HG02840 (cell line): ENCODE measurements around the gene PLCB1.
A peak's percentile ranks its signal among the peaks of the same experiment; 100 is the strongest.
"Not testable (repeated sequence)": the region's sequence is repeated elsewhere in the genome, so short reads cannot be mapped to it uniquely, and the experiment has no call there.

Experiments used
- ATAC-seq: cut with Tn5 transposase; IDR thresholded peaks from one replicate; pipeline ENCODE4 v1.9.1; 2021; ENCODE audit warnings: mild to moderate bottlenecking, moderate library complexity, moderate number of reproducible peaks; ENCODE audit not compliant: unreplicated experiment, low FRiP score

Gene PLCB1

GRCh38 chr20:8427419-8428040 is 295.5 kb downstream of the PLCB1 start:
- no peak for ATAC-seq

GRCh38 chr20:8428988-8429387 is 296.9 kb downstream of the PLCB1 start:
- ATAC-seq, result no peak

DNA sequence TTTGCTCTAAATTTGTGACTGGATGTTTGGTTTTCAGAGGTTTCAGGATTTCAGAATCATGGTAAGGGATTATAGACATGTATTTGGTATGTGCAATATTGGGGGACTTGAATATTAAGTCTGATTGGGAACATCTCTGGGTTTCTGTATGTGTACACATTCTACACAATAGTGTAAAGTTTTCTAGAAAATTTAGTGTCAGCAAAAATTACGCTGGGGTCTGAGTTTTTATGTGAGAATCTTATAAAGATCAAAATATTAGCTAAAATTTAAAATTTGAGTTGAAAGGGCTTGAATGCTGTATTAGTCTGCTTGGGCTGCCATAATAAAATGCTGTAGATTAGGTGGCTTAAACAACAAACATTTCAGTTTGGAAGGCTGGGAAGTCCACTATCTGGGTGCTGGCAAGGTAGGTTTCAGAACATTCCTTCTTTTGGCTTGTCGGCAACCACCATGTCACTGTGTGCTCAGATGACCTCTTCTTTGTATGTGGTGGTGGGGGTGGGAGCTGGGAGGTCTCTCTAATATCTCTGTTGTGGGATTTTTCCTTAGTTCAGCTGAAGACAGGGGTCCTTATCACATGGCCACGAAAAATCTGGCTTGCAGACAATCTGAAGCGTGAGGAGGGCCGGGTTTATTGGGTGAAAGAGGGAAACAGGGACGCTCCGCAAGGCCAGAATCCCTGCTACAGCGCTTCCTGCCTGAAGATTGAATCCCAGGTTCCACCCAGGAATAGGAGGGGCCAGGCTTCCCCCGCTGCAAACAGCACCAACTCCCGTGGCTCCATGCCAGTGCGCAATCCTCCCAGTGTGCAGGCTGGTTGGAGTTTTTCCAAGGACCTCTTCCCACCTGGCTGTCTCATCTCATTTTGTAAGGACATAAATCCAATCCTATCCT is 299.7 kb downstream of the PLCB1 start:
- ATAC-seq, result no peak

GRCh38 chr20:8432435-8433148 is 300.5 kb downstream of the PLCB1 start:
- no peak for ATAC-seq

GRCh38 chr20:8433291-8433690 is 301.2 kb downstream of the PLCB1 start:
- no peak for ATAC-seq

- no peak for ATAC-seq
Measured at GRCh38 chr20:8434326-8434876, 302.3 kb downstream of the PLCB1 start.

DNA sequence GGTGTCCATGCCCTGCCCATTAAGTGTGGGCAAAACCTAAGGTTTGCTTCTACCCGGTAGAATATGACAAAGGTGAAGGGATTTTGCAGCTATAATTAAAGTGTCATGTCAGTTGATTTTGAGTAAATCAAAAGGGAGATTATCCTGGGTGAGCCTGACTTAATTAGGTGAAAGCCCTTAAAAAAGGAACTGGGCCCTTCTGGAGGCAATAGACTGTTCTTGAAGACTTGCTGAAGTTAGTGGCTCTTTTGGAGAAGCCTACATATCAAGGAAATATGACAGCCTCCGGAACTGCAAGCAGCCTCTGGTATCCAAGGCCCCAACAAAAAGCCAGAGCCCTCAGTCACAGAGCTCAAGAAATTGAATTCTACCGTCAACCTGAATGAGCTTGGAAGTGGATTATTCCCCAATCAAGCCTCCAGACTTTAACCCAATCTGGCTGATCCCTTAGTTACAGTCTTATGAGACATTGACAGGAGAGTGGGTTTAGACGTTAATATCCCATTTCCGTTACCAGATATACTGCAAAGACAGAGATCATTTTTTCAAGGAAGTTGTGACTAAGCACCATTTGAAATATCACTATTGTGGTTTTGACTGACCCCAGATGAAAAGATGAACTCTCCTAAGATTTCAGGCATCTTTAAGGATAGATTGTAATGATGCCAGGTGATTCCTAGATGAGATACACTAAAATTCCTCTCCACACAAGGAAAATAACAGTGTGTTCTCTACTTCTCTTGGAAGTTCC is 303.4 kb downstream of the PLCB1 start:
- no peak for ATAC-seq

DNA sequence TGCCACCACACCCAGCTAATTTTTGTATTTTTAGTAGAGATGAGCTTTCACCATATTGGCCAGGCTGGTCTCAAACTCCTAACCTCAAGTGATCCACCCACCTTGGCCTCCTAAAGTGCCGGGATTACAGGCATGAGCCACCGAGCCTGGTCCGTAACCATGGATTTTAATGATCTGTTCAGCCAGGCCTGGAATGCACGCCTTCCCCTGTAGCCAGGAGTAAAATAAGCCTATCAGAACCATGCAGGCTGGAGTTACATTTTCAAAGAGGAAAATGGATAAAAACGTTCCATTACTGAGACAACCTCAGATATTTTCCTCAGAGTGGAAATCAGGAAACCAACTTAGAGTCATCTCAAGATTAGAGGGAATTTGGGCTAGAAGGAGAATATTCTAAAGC is 304.9 kb downstream of the PLCB1 start:
- not testable (repeated sequence) for ATAC-seq

- ATAC-seq, result no peak
Measured at GRCh38 chr20:8438748-8439147, 306.7 kb downstream of the PLCB1 start.

- ATAC-seq, result no peak
Measured at GRCh38 chr20:8443464-8444072, 311.5 kb downstream of the PLCB1 start.

- ATAC-seq, result no peak
Measured at GRCh38 chr20:8447262-8448120, 315.4 kb downstream of the PLCB1 start.

DNA sequence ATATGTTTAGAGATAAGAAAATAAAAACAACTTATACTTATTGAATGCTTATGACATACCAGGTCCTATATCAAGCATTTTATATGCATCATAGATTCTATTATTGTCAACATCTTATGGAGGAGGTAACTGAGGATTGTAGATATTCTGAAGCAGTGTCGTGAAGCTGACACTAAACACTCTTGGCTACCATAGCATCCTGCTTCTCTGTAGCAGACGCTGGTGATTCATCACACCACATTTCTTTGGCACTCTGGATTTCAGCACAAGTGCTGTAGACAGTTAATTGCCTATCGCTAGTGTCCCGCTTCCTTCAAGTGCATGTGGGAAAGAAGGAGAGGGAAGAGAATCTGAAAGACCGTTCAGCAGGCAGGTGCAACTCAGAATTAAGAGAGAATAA is 317.1 kb downstream of the PLCB1 start:
- no peak for ATAC-seq

DNA sequence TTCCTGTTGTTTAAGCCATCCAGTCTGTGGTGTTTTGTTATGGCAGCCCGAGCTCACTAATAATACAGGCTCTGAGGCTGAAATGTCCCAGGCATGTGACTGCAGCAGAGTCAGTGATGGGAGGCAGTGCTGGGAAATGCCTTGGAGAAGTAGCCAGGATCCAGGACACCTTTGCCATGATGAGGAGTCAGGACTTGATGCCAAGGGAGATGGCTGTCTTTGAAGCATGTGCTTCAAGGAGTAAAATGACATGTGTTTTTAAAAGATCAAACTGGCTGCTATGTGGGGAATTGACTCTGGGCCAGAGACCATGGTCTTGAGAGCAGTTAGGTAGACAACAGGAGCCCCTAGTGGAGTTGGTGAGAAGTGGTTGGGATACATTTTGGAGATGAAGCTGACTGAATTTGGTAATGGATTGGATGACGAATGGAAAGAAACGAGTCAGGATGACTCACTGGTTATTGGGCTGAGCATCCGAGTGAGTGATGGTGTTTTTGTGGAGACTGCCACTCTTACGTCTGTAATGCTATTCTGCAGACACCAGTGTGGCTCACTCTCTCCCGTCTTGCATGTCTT is 322.2 kb downstream of the PLCB1 start:
- peak; percentile 65 for ATAC-seq

- no peak for ATAC-seq
Measured at GRCh38 chr20:8456765-8457164, 324.7 kb downstream of the PLCB1 start.

- no peak for ATAC-seq
Measured at GRCh38 chr20:8457978-8458377, 325.9 kb downstream of the PLCB1 start.

DNA sequence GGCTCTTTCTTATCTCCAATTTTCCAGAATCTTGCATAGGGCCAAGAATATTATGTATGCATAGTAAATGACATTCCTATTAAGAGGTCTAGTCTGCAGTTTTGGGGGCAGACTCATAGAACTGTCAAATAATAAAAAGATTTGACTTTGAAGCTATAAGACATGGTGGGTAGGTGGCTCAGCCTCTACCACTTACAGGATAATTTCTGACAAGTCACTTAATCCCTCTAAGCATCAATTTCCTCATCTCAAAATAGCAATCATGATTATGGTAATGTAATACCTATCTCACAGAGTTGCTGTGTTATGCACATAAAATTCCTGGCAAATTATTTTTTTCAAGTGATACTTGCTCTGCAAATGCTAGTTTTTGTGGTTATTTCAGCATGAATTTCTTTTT is 329.1 kb downstream of the PLCB1 start:
- ATAC-seq, result no peak

DNA sequence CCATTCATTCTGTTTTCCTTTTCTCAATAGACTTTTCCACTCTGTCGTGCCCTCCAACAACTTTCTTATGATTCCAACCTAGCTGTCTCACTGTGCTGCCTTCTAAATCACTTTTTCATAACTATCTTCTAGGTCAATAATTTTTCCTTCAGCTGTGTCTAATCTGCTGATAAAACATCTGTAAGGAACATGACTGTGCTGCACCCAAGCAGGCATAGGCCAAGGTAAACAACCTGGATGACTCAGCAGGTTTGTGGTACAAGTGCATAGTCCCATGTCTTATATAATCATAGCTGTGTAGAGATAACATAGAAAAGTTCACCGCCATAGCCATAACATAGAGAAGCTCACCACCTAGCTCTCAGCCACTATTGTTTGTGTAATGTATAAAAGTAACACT is 332.3 kb downstream of the PLCB1 start:
- ATAC-seq, result no peak

DNA sequence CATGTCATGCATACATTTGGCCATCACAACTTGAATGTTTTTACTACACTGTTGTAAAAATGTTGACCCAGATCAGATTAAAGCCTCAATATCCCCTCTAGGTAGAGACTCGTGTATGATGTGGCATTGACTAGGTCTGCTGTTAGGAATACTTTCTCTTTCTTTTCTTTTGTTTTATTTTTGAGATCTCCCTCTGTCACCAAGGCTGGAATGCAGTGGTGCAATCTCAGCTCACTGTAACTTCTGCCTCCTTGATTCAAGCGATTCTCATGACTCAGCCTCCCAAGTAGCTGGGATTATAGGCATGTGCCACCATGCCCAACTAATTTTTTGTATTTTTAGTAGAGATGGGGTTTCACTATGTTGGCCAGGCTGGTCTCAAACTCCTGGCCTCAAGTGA is 334.7 kb downstream of the PLCB1 start:
- ATAC-seq, result not testable (repeated sequence)

GRCh38 chr20:8470156-8470555 is 338.1 kb downstream of the PLCB1 start:
- ATAC-seq, result no peak
